Spleen (tissue), 11 donors: ENCODE results near the gene ENO2. TPM values are rescaled to one million over a fixed set of nuclear protein-coding genes. Genes with fewer than 3 reads are reported as not detected.
"Not testable (repeated sequence)": the region's sequence is repeated elsewhere in the genome, so short reads cannot be mapped to it uniquely, and the experiment has no call there.

ENCODE experiments used
- DNase-seq: peaks from one replicate; pipeline ENCODE4 v3.0.0-alpha.2; 2020
- H3K27ac ChIP-seq, 8 donors: fragments of 200-600 bp; sonication (generic) in 7 of 8; 1 replicate in 4 of 8; 2 replicates in 4 of 8; pipeline versions ENCODE4 v1.5.0 to v1.8.0; 2016 to 2021; ENCODE audit warnings: inconsistent platforms in 4 of 8, mild to moderate bottlenecking in 4 of 8, moderate library complexity in 1 of 8
- H3K27me3 ChIP-seq, 7 donors: fragments of 200-600 bp; sonication (generic) in 6 of 7; replicated peaks in 1 of 7; 1 replicate in 4 of 7; 2 replicates in 3 of 7; pipeline versions ENCODE4 v1.5.0 to v1.8.0; 2016 to 2021; ENCODE audit warnings: inconsistent platforms in 3 of 7, mild to moderate bottlenecking in 1 of 7
- H3K36me3 ChIP-seq, 6 donors: fragments of 200-600 bp; sonication (generic) in 5 of 6; 1 replicate in 4 of 6; 2 replicates in 2 of 6; pipeline versions ENCODE4 v1.5.0 to v1.8.0; 2016 to 2021; ENCODE audit warnings: inconsistent platforms in 2 of 6
- H3K4me1 ChIP-seq, 6 donors: fragments of 200-600 bp; sonication (generic) in 5 of 6; 1 replicate in 3 of 6; 2 replicates in 3 of 6; pipeline versions ENCODE4 v1.5.0 to v1.8.0; 2016 to 2021; ENCODE audit warnings: inconsistent platforms in 3 of 6
- H3K4me3 ChIP-seq, 8 donors: fragments of 200-600 bp; sonication (generic) in 7 of 8; 1 replicate in 4 of 8; 2 replicates in 4 of 8; pipeline versions ENCODE4 v1.5.0 to v1.8.0; 2016 to 2021; ENCODE audit warnings: inconsistent platforms in 4 of 8, mild to moderate bottlenecking in 4 of 8, moderate library complexity in 2 of 8
- H3K9me3 ChIP-seq, 8 donors: fragments of 200-600 bp; sonication (generic) in 7 of 8; 1 replicate in 4 of 8; 2 replicates in 4 of 8; pipeline versions ENCODE4 v1.5.0 to v1.8.0; 2016 to 2021; ENCODE audit warnings: inconsistent platforms in 4 of 8
- CTCF ChIP-seq, 11 experiments: fragments of 200-600 bp in 7 of 11; fragments of 450-650 bp in 4 of 11; sonication (generic) in 4 of 11; IDR thresholded peaks in 8 of 11; conservative IDR thresholded peaks in 3 of 11; 1 replicate in 7 of 11; 2 replicates in 4 of 11; pipeline versions ENCODE4 v1.4.0 to v1.8.0; 2016 to 2021; ENCODE audit warnings: antibody characterized with exemption in 11 of 11, inconsistent platforms in 4 of 11, mild to moderate bottlenecking in 1 of 11
- POLR2A ChIP-seq, 3 donors: fragments of 450-650 bp; IDR thresholded peaks; one replicate each; pipeline ENCODE4 v1.5.1; 2017; ENCODE audit warnings: antibody characterized with exemption in 3 of 3, mild to moderate bottlenecking in 1 of 3
- POLR2AphosphoS5 ChIP-seq, 3 donors: sonication (generic); formaldehyde crosslinking; IDR thresholded peaks; one replicate each; pipeline ENCODE4 v1.5.1; 2017; ENCODE audit warnings: antibody characterized with exemption in 3 of 3
- WGBS, 5 donors: extraction: QIAGEN DNeasy Blood & Tissue Kit in 3 of 5; methylation state at CpG; one replicate each; pipeline versions ENCODE4 v1.1.5 to v1.1.7; 2013 to 2018; 5-methylcytosine and 5-hydroxymethylcytosine counted together
- intact Hi-C: fragments of 100-400 bp; cut with DNase I; formaldehyde crosslinking; loops from one replicate; pipeline ENCODE4 v1.15.0; 2023; ENCODE audit warnings: low total_unique reads
- polyA plus RNA-seq, 3 donors: library from polyadenylated mRNA; stranded (reverse); fragments of 200-250 nt; gene quantifications; one replicate each; pipeline ENCODE4 v1.2.1, GENCODE V29; 2013
- total RNA-seq, 7 donors: library from RNA; depleted of rRNA in 3 of 7; stranded (reverse); fragments of >200 nt in 3 of 7; fragmentation: NEBNext Ultra II Directional in 4 of 7; extraction: Animal tissue kit (Norgen Biotek cat#: 25700) in 4 of 7; gene quantifications; one replicate each; pipeline versions ENCODE4 v1.1.0 to v1.2.1, GENCODE V29; 2016 to 2021
- donor health status: healthy with polysubstance abuse.
- donor health status: DM: no; HTN: no; CAD: no; lungs with moderate emphysema.
- donor health status: DM: no; HTN: no; CAD: no.
- donor health status: Bipolar disorder and iron deficiency.
- donor health status: healthy.
- donor health status: DM: no; HTN: no; CAD: no.
- donor health status: DM: yes; HTN: yes; CAD: no.

The ENO2 gene
- total and polyA plus RNA-seq, 10 donors = 7.6 to 41.3 (median 26.5) TPM

GRCh38 chr12:6872073-6873048, 42.0 kb upstream of the ENO2 start:
- WGBS, 5 donors = 0 to 4% (median 2%) methylated on average over 24 to 40 of the region's 40 CpGs
- intact Hi-C loops = no loop called here
- peak; percentile 97 for DNase-seq
- peaks cover 31 to 76% (median 58%) of the 10 kb centered on the region in 6 donors for H3K4me1 ChIP-seq
- H3K9me3 ChIP-seq = no peaks in the 10 kb centered on the region
- H3K27ac ChIP-seq = peak overlapping the region; percentile 77 to 99 (median 90)
- H3K27me3 ChIP-seq = no peaks in the 10 kb centered on the region
- peaks cover 0 to 43% (median 20%) of the 10 kb centered on the region in 6 donors for H3K36me3 ChIP-seq
- TF ChIP-seq CTCF (IDR thresholded peaks at IDR 0.05 in 8 of 11, conservative IDR thresholded peaks at IDR 0.05 in 3 of 11) (peak; percentile 81 to 100 (median 99)), POLR2AphosphoS5 (IDR thresholded peaks at IDR 0.05) (peak; percentile 87 to 93 (median 90)), POLR2A (IDR thresholded peaks at IDR 0.05) (no peak)
- H3K4me3 ChIP-seq = peak overlapping the region; percentile 71 to 97 (median 92)

- Histone ChIP-seq H3K4me1 (peaks cover 28 to 68% (median 54%) of the 10 kb centered on the region in 6 donors), H3K9me3 (no peaks in the 10 kb centered on the region), H3K27me3 (no peaks in the 10 kb centered on the region), H3K4me3 (peak within 1 kb of the TSS; percentile 71 to 97 (median 92)), H3K36me3 (peaks cover 0 to 43% (median 20%) of the 10 kb centered on the region in 6 donors), H3K27ac (peak within 1 kb of the TSS; percentile 77 to 99 (median 90))
- intact Hi-C loops = no loop called here
- WGBS, 5 donors = 1% methylated on average over 25 to 66 of the region's 66 CpGs
- DNase-seq = peak; percentile 100
- TF ChIP-seq POLR2AphosphoS5 (IDR thresholded peaks at IDR 0.05) (peak; percentile 84 to 91 (median 89)), POLR2A (IDR thresholded peaks at IDR 0.05) (peak in 2 of 3 donors; percentile 47 to 66), CTCF (IDR thresholded peaks at IDR 0.05 in 8 of 11, conservative IDR thresholded peaks at IDR 0.05 in 3 of 11) (peak in 7 of 11 experiments; percentile 15 to 50 (median 25))
Observed at GRCh38 chr12:6873094-6874014, 41.0 kb upstream of the ENO2 start, which contains the start of gene SPSB2. TSS of gene SPSB2 (minus strand) at chr12:6873303. CDS start at chr12:6872901, 402 bp downstream.

GRCh38 chr12:6874015-6874368, 40.4 kb upstream of the ENO2 start:
- intact Hi-C loops, H3K27me3 ChIP-seq, H3K9me3 ChIP-seq: not testable (repeated sequence)
- peak overlapping the region in 7 of 8 donors; percentile 71 to 97 (median 92) for H3K4me3 ChIP-seq
- WGBS, 5 donors = 38 to 46% (median 42%) methylated on average over 9 of the region's 9 CpGs
- peak; percentile 55 for DNase-seq
- H3K4me1 ChIP-seq = peaks cover 21 to 61% (median 47%) of the 10 kb centered on the region in 6 donors
- peak overlapping the region; percentile 22 to 99 (median 90) for H3K27ac ChIP-seq
- H3K36me3 ChIP-seq = peaks cover 0 to 41% (median 20%) of the 10 kb centered on the region in 6 donors

GRCh38 chr12:6879824-6880223, 34.6 kb upstream of the ENO2 start:
- intact Hi-C loops, H3K4me3 ChIP-seq, H3K27me3 ChIP-seq, H3K27ac ChIP-seq, H3K9me3 ChIP-seq, H3K4me1 ChIP-seq: not testable (repeated sequence)
- H3K36me3 ChIP-seq = peaks cover 0 to 42% (median 13%) of the 10 kb centered on the region in 6 donors
- DNase-seq = peak; percentile 28
- 51 to 78% (median 58%) methylated on average over 11 of the region's 11 CpGs for WGBS, 5 donors
